GM18870 (cell line): ENCODE measurements around the gene R3HDM1.
"Not testable (repeated sequence)": the region's sequence is repeated elsewhere in the genome, so short reads cannot be mapped to it uniquely, and the experiment has no call there.

ENCODE experiments used
- ATAC-seq: cut with Tn5 transposase; IDR thresholded peaks from one replicate; pipeline ENCODE4 v1.9.1; 2021; ENCODE audit warnings: moderate library complexity; ENCODE audit not compliant: unreplicated experiment

Gene R3HDM1

DNA sequence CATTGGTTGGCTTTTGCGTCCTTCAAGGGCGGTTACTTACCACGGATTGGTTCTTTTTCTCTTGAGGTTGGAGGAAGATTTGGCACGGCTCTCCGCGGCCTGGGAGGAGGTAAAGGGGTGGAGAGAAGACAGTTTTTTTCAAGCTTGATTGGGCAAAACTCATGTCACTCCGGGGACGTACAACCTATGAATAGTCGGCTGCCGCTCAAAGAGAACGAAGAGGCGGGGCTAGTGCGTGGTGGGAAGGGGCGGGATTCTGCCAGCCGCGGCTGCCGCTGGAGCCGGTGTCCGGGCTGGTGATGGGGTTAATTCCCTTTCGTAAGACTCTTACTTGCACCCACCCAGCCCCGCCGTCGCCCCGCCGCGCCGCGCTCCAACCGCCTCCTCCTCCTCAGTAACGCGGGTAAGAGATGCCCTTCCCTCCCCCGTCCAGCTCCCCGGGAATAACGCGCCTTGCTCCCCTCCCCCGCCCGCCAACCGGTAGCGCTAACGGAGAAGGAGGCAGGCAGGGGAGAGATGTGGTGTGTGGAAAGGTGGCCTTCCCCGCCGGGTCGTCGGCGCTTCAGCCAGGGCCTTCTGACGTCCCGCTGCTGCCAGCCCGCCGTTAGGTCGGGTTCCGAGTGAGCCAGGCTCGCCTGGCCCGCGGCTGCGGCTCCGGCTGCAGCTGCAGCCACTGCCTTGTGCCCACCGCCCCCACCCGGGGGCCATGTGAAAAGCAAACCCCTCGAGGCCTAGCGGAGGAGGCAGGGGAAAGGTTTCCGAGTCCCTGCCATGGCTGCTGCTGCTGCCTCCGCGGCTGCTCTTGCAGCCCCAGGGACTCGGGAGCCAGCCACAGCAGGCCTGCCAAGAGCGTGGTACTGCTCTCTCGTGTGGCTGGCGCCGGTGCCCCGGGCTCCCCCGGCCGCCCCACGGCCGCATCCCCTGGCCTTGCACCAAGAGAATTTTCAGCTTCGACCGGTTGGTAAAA lies at the start of gene R3HDM1:
Gene R3HDM1 (plus strand): TSS at position 254 of the 967 bp plus-strand sequence. CDS start 73,362 bp downstream, outside the sequence.
- peak; percentile 83 for ATAC-seq

DNA sequence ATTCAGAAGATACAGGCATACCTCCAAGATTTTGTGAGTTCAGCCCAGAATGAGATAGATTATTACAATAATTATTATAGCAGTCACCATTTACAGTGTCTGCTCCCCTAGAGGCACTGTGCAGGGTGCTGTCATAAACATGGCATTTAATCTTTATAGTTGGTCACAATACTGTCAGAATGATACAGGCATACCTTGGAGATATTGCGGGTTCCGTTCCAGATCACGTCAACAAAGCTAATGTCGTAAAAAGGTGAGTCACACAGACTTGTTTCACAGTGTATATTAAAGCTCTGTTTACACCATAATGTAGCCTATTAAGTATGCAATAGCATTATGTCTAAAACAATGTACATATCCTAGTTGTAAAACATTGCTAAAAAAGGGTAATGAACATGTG lies 45.8 kb upstream of the R3HDM1 start:
- no peak for ATAC-seq

DNA sequence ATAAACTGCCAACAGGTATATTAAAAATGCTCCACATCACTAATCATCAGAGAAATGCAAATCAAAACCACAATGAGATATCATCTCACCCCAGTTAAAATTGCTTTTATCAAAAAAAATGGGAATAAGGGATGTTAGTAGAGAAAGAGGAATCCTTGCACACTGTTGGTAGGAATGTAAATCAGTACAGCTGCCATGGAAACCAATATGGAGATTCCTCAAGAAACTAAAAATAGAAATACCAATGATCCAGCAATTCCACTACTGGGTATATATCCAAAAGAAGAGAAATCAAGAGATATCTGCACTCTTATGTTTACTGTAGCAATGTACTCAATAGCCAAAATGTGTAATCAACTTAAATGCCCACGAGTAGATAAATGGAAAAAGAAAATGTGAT lies 40.9 kb upstream of the R3HDM1 start:
- ATAC-seq, result no peak

DNA sequence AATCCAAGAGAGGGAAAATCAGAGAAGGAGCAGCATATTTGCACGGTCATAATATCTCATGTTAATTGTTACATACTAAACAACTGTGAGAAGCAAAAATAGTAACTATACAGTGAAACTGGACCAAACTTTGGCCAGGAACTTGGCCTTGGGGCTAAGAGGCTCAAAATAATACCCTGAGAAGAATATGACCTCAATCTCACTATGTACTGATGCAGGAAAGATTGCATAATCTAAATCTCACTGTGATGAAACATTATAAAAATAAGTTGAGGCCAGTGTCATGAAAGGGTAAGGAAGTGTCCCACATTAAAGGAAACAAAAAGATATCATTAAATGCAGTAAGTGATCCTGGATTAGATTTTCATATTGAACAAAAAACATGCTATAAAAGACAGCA lies 36.8 kb upstream of the R3HDM1 start:
- ATAC-seq, result no peak

DNA sequence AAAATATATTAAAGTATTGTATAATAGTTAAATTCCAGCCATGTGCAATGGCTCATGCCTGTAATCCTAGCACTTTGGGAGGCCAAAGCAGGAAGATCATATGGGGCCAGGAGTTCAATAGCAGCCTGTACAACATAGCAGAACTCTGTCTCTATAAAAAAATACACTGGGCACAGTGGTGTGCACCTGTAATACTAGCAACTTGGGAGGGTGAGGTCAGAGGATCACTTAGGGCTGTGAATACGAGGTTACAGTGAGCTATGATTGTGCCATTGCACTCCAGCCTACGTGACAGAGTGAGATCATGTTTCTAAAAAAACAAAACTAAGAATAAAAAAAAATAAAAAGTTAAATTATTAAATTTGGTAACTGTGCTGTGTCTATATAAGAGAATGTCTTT lies 36.4 kb upstream of the R3HDM1 start:
- ATAC-seq, result no peak

DNA sequence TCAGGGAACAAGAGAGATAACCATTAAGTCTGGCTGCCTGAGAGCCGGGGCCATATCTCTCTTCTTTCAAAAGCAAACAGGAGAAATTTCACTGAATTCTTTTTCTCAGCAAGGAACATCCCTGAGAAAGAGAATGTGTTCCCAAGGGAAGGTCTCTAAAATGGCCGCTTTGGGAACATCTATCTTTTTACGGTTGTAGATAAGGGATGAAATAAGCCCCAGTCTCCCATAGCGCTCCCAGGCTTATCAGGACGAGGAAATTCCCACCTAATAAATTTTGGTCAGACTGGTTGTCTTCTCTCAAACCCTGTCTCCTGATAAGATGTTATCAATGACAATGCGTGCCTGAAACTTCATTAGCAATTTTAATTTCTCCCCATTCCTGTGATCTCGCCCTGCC lies 32.7 kb upstream of the R3HDM1 start:
- not testable (repeated sequence) for ATAC-seq

DNA sequence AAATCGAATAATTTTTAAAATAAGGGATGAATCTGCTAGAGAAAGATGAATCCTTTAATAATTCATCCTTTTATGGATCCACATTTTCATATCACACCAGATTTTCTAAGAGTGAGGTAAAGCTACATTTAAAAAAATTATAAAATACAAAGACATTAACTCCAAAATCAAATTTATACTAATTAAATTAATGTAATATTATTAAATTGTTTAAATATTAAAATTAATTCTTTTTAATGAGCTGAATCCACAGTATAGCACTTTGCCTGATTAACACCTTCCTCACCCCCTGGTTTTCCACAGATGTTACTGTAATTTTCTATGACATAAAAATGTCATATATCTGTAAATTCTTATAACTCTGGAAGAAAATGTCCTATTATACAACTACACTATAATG lies 26.5 kb upstream of the R3HDM1 start:
- no peak for ATAC-seq

DNA sequence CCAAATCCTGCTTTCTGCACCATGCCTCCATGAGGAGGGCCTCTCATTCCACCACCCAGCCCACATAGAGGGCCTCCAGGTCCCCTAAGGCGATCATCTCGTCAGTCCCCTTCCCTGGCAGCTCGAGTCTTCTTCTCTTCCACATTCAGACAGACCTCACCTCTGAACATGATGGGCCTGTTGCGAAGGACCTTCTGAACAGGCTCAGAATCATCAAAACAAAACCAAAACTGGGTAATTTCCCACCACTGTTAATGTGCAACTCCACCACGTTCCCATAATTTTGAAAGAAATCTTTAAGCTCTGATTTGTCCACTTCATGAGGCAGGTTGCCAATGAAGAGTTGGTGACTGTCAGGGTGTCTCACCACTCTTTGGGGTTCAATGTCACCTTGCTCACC lies 20.7 kb upstream of the R3HDM1 start:
- no peak for ATAC-seq

DNA sequence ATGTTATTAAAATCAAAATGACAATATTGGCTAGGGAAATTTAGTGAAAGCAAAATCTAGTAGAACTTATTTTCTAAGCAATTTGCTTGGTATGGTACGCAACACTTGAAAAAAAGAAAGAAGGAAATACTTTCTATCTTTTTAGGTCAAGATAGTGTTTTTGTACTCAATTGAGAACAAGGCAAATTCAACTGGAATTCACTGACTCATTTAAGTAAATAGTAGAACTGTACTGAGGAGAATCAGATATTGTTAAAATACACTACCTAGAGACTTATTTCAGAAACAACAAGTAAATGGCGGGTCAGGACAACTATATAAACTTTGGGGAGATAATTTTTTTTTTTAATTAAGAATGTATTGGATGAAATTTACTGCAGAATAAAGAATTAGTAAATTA lies 19.2 kb upstream of the R3HDM1 start:
- ATAC-seq, result no peak

DNA sequence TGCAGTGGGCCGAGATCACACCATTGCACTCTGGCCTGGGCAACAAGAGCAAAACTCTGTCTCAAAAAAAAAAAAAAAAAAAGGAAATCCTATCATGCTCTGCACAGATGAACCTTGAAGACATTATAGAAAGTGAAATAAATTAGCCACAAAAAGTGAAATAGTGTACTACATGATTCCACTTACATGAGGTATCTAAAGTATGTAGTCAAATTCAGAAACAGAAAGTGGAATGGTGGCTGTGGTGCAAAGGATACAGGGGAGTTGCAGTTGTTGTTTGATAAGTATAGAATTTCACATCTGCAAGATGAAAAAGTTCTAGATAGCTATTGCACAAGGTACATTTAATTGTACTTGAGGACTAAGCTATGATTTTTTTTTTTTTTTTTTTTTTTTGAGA lies 5.5 kb upstream of the R3HDM1 start:
- ATAC-seq, result no peak

DNA sequence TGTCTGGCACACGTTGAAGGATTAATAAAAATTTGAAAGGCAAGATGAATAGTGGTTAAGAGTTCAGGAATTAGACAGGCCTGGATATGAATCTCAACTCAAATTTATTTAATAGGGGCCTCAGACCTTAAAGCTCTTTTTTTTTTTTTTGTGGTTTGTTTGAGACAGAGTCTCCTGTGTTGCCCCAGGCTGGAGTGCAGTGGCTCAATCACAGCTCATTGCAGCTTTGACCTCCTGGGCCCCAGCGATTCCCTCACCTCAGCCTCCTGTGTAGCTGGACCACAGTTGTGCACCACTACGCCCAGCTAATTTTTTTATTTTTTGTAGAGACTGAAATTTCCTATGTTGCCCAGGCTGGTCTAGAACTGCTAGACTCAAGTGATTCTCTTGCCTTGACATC lies 3.3 kb upstream of the R3HDM1 start:
- ATAC-seq, result no peak

DNA sequence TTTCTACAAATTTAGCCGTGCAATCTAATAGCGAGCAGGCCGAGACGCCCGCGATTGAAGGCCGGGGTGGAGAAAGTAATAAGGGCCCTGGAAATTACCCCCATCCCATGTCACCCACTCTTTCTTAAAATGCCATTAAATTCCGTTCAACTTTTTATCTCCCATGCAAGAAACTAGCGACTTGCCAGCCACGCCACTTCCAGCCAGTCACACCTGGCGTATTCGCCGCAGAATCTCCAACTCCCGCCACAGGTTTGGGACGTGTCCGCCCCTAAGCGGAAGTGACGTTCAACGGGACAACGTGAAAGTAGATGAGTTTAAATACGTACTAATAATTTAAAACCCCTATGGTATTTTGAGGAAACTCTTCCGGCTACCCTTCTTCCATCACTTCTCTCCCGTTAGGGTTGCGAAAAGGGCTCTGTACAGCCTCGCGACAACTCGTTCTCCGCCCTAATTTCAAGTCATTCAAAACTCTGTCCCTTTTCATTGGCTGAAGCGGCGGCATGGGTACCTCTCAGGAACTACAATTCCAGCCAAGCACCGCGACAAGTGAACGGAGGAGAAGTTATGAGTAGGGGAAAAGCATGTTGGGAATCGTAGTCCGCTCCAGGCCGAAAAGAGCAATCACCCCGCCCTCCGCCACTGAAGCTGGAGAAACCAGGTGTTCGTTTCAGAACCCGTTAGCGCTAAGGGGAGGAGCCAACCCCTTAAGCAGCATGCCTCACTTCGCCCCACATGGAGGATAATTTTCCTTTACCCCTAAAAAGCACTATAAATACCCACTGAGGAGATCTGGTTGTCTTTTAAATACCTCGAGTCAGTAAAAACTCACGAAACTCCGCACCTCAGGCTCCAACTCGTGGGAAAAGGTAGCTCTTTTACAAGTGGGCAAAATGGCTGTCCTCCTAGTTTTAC lies 712 bp upstream of the R3HDM1 start, which contains the start of gene ZRANB3:
Gene ZRANB3 (minus strand): TSS at position 906 of the 918 bp plus-strand sequence.
- peak; percentile 81 for ATAC-seq

DNA sequence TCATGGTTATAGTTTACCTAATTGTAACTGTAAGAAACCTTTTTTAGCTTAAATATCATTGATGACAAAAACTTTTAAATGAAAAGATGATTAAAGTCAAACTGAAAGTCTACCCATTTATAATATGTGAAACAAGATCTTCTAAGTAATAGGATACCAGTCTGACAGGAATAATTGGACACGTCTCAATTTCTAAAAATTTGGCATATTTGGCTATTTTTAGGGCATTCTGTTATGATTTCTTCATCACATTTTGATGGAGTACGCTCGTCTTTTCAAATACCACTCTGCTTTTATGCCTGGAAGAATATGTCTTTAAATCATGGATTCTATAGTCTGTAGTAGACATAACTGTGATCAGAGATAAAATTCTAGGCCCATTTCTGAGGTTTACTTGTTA lies 1.3 kb downstream of the R3HDM1 start:
- no peak for ATAC-seq

DNA sequence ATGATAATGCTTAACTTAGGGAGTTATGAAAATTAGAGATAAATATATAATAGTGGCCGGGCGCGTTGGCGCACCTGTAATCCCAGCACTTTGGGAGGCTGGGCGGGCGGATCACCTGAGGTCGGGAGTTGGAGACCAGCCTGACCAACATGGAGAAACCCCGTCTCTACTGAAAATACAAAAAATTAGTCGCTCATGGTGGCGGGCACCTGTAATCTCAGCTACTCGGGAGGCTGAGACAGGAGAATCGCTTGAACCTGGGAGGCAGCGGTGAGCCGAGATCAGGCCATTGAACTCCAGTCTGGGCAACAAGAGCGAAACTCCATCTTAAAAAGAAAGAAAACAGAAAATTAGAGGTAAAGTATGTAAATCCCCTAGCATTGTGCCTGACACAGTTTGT lies 2.3 kb downstream of the R3HDM1 start:
- not testable (repeated sequence) for ATAC-seq

DNA sequence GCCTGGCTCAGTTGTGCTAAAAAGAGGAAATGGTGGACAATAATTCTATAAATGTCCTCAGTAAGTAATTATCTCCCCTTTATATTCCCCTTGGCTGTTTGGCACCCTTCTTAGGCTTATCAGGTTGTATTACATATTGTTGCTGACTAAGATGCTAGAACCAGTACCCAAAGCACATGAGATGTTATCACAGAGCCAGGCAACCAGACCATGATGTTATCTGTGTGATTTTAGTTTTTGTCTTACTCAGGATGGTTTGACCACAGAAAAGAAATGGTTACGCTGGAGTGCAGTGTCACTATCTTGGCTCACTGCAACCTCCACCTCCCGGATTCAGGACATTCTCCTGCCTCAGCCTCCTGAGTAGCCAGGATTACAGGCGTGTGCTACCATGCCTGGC lies 15.2 kb downstream of the R3HDM1 start:
- ATAC-seq, result no peak

DNA sequence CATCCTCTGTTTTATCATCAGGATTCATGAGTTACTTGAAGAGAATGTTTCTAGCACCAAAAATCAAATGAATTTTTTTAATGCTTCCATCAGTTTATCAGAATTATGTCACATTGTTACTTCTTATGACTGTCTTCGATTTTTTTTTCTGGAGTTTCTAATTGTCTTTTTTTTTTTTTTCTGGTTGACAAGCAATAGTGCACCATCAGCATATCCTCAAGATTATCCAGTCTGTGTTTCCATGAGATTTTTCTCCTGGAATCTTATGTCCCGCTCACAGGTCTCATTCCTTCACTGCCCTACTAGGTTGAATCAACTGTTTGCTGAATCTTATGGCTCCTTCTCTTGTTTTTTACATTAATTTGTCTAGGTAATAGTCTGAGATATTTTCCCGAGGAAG lies 16.0 kb downstream of the R3HDM1 start:
- ATAC-seq, result no peak

DNA sequence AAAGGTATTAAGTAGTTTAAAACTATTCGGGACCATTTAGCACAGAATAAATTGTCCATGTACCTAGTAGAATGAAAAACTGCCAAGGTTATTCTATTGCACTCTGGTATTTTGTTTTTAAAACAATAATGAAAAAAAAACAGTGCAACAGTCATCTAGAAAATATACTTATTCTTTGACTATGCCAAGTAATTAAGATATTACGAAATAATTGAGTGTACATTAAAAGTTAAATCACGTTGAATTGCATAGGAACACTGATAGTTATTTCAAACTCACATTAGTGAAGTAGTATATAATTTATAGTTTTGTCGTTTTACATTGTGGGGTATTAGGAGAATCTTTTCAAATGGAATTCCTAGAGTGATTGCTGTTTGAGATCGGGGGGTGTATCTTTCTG lies 20.1 kb downstream of the R3HDM1 start:
- no peak for ATAC-seq

DNA sequence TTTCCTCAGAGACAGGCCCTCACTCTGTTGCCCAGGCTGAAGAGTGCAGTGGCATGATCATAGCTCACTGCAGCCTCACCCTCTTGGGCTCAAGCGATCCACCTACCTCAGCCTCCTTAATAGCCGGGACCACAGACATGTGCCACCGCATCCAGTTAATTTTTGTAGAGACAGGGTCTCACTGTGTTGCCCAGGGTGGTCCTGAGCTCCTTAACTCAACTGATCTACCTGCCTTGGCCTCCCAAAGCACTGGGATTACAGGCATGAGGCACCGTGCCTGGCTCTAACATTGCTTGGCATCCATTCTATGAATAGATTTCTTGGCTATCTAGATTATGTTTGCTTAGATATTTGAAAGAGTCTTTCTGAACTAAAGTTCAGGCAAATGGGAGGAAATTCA lies 21.6 kb downstream of the R3HDM1 start:
- ATAC-seq, result no peak

DNA sequence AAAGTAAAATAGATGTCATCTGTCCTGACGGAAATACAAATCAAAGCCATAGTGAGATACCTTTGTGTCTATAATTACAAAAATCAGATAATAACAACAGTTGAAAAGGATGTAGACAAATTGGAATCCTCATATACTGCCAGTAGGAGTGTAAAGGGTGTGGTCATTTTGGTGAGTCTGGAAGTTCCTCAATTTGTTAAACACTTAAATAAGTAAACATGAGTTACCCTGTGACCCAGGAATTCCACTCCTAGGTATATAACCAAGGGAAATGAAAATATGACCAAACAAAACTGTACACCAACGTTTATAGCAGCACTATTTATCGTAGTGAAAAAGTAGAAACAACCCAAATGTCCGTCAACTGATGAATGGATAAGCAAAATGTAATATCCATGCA lies 24.0 kb downstream of the R3HDM1 start:
- no peak for ATAC-seq

DNA sequence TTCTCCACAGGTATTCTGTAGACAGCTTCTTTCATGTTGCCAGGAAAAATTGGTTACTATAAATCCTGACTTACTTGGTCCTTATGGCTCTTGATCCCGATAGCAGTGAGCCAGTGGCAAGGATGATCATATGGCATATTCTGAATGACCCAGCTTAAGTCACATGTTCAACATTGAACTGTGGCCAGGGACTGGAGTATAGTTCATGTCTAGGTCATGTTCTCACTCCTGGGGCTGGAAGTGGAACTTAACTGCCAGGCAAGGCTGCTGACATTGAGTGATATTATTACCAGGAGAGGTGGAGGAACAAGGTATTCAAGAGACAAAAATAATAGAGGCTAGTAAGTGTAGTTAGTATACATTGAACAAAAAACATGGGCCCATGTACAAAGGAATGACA lies 26.2 kb downstream of the R3HDM1 start:
- ATAC-seq, result no peak

DNA sequence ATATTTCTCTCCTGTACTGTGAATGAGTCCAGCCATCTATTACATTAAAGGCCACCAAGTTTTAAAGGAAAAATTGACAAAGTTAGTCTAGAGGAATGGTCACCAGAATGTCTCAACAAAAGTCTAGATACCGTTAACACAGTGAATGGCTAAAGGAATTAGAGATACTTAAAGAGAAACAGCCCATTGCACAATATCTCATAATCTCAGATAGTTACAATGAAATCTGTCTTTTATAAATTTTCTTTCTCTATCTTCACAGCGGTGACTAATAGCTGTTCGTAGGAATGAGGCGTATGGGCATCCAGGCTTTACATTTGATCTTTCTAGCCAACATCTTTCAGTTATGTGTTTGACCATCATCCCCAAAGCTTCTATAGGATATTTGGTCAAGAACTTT lies 30.6 kb downstream of the R3HDM1 start:
- ATAC-seq, result no peak

DNA sequence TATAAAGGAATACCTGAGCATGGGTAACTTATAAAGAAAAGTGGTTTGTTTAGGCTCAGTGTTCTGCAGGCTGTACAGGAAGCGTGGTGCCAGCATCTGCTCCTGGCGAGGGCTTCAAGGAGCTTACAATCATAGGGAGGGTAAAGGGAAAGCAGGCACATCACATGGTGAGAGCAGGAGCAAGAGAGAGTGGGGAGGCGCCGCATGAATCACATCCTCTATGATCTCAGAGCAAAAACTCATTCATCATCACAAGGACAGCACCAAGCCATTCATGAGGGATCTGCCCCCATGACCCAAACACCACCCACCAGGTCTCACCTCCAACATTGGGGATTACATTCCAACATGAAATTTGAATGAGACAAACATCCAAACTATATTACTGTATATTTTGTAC lies 32.5 kb downstream of the R3HDM1 start:
- ATAC-seq, result no peak
